Endothelial cell of umbilical vein (primary cell): ENCODE results near the gene INSC.

ENCODE experiments used
- CTCF ChIP-seq, 2 donors: IDR thresholded peaks; 1 replicate in 1 of 2; 2 replicates in 1 of 2; pipeline ENCODE4 v1.5.1; 2011; ENCODE audit warnings: low read length in 2 of 2, mild to moderate bottlenecking in 2 of 2, moderate library complexity in 2 of 2, control low read depth in 1 of 2, inconsistent platforms in 1 of 2, low read depth in 1 of 2; ENCODE audit not compliant: insufficient read depth in 1 of 2; ENCODE audit errors: extremely low read depth in 1 of 2
- EZH2 ChIP-seq: IDR thresholded peaks from 2 replicates; pipeline ENCODE4 v1.6.1; 2012; ENCODE audit warnings: borderline replicate concordance, low read depth, mild to moderate bottlenecking, moderate library complexity, low read length, inconsistent platforms; ENCODE audit not compliant: severe bottlenecking
- FOS ChIP-seq: IDR thresholded peaks from 2 replicates; pipeline ENCODE4 v1.6.1; 2011; ENCODE audit warnings: mild to moderate bottlenecking, low read length, moderate library complexity, borderline replicate concordance; ENCODE audit not compliant: insufficient read depth
- MYC ChIP-seq: IDR thresholded peaks from one replicate; pipeline ENCODE4 v1.6.1; 2011; ENCODE audit warnings: mild to moderate bottlenecking, low read depth, low read length
- POLR2A ChIP-seq: IDR thresholded peaks from 2 replicates; pipeline ENCODE4 v1.6.1; 2012; ENCODE audit warnings: low read depth, mild to moderate bottlenecking, control low read depth, low read length
- POLR2AphosphoS5 ChIP-seq: IDR thresholded peaks from 2 replicates; pipeline ENCODE4 v1.6.1; 2012; ENCODE audit warnings: low read depth, mild to moderate bottlenecking, control low read depth, low read length, moderate library complexity; ENCODE audit not compliant: insufficient read depth
- TF ChIP-seq, protein P1 (sequence below): IDR thresholded peaks from 2 replicates; pipeline ENCODE4 v1.6.1; 2011; ENCODE audit not compliant: insufficient read depth, insufficient read length

DNA sequence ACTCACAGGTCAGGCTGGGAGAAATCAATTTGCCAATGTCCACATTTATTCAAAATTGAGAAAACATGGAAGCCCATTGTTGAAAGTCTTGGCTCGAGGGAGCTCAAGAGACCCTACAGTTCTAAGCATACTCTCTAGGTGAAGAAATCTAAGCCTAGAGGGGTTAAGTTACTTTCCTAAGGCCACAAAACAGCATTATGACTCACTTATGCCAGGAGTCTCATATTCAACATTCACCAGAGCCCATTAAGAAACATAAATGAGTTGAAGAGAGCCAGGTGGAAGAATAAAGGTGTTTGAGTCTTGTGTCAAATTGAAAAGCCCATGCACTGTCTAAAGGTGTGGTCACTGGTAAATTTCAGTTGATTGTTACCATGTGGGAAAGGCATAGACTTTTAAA lies 108.1 kb downstream of the INSC start:
- TF ChIP-seq CTCF (IDR thresholded peaks at IDR 0.05; ENCODE audit: extremely low read depth in 1 of 2, insufficient read depth in 1 of 2, low read depth in 1 of 2, low read length in 2 of 2) (no peak), EZH2 (no peak), FOS (no peak), POLR2A (no peak), POLR2AphosphoS5 (no peak), MYC (no peak)
- TF ChIP-seq, protein P1, sequence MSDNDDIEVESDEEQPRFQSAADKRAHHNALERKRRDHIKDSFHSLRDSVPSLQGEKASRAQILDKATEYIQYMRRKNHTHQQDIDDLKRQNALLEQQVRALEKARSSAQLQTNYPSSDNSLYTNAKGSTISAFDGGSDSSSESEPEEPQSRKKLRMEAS, result no peak
